K562 (cell line): ENCODE measurements around the gene ACP6. TPM values are rescaled to one million over a fixed set of nuclear protein-coding genes. Genes with fewer than 3 reads are reported as not detected.

Source experiments
- ATAC-seq: fragments of 200-7000 bp; cut with Tn5 transposase; 3 replicates; pipeline ENCODE4 v1.9.1; 2020; ENCODE audit warnings: moderate library complexity
- BruUV-seq: library from RNA; stranded (reverse); fragments of 400-500 nt; replicated peaks from 2 replicates; lab custom pipeline; 2021; lab: Mats Ljungman, UMichigan
- CTCF ChIA-PET: fragments of 300-600 bp; formaldehyde crosslinking; extraction: SDS; loops from one replicate; lab custom pipeline; 2021; ENCODE audit warnings: low intra/inter-chr PET ratio; lab: Yijun Ruan, JAX
- POLR2A ChIA-PET: fragments of 300-600, 350-650 bp; sonication (Branson Sonifier 250); formaldehyde crosslinking; extraction: SDS; loops from one replicate; lab custom pipeline; 2021; ENCODE audit warnings: antibody characterized with exemption, inconsistent platforms; lab: Yijun Ruan, JAX
- DNase-seq, 4 experiments: peaks; one replicate each; pipeline versions ENCODE4 v3.0.0 to v3.0.0-alpha.2; 2011 to 2018; ENCODE audit warnings: low spot score in 3 of 4, mixed read lengths in 3 of 4; ENCODE audit errors: extremely low read depth in 1 of 4
- FAIRE-seq: peaks from 2 replicates; lab custom pipeline; 2011; peaks lifted over from hg19 to GRCh38; lab: Jason Lieb, UNC
- H2AFZ ChIP-seq: 2 replicates; pipeline ENCODE4 v1.6.0; 2011; ENCODE audit warnings: low read depth, low read length, control low read depth, inconsistent platforms
- H3K27ac ChIP-seq: fragments of 200-600 bp; 3 replicates; pipeline ENCODE4 v1.8.0; 2011; ENCODE audit warnings: low read depth, mild to moderate bottlenecking, control low read depth, inconsistent platforms, low read length, moderate library complexity, mixed read lengths; ENCODE audit errors: extremely low read depth
- H3K27me3 ChIP-seq, 2 experiments: fragments of 300-600 bp in 1 of 2; 2 replicates in 1 of 2; 3 replicates in 1 of 2; pipeline versions ENCODE4 v1.6.0 to v1.8.0; 2011; ENCODE audit warnings: inconsistent platforms in 2 of 2, low read length in 2 of 2, mild to moderate bottlenecking in 1 of 2, mixed read lengths in 1 of 2, moderate library complexity in 1 of 2; ENCODE audit not compliant: control insufficient read depth in 2 of 2, insufficient read depth in 2 of 2
- H3K36me3 ChIP-seq: fragments of 300-600 bp; 3 replicates; pipeline ENCODE4 v1.8.0; 2011; ENCODE audit warnings: mild to moderate bottlenecking, low read length, inconsistent platforms; ENCODE audit not compliant: control insufficient read depth, insufficient read depth
- H3K4me1 ChIP-seq, 2 experiments: fragments of 200-600 bp in 1 of 2; replicated peaks in 1 of 2; 2 replicates in 1 of 2; 3 replicates in 1 of 2; pipeline versions ENCODE4 v1.5.1 to v1.8.0; 2011; ENCODE audit warnings: inconsistent platforms in 2 of 2, low read length in 2 of 2, mild to moderate bottlenecking in 1 of 2, mixed read lengths in 1 of 2, moderate library complexity in 1 of 2; ENCODE audit not compliant: control insufficient read depth in 2 of 2, insufficient read depth in 2 of 2
- H3K4me2 ChIP-seq: 2 replicates; pipeline ENCODE4 v1.6.1; 2011; ENCODE audit warnings: low read length, control low read depth, inconsistent platforms, mixed read lengths; ENCODE audit not compliant: insufficient read depth
- H3K4me3 ChIP-seq: fragments of 200-600 bp; sonication (generic), shearing (Covaris generic); 2 replicates; pipeline ENCODE4 v1.5.1; 2016; ENCODE audit warnings: control low read depth, inconsistent platforms
- H3K79me2 ChIP-seq: fragments of 200-600 bp; 3 replicates; pipeline ENCODE4 v1.8.0; 2011; ENCODE audit warnings: low read length, inconsistent platforms; ENCODE audit not compliant: control insufficient read depth, insufficient read depth
- H3K9ac ChIP-seq, 2 experiments: 2 replicates each; pipeline versions ENCODE4 v1.6.0 to v1.6.1; 2011; ENCODE audit warnings: low read depth in 2 of 2, low read length in 2 of 2, control low read depth in 1 of 2, inconsistent platforms in 1 of 2, mild to moderate bottlenecking in 1 of 2, mixed read lengths in 1 of 2; ENCODE audit not compliant: insufficient read depth in 1 of 2
- H3K9me1 ChIP-seq: one replicate; pipeline ENCODE4 v1.6.0; 2011; ENCODE audit warnings: inconsistent platforms, mild to moderate bottlenecking, low read length, moderate library complexity; ENCODE audit not compliant: control insufficient read depth, insufficient read depth
- H3K9me3 ChIP-seq: replicated peaks from 2 replicates; pipeline ENCODE4 v1.5.1; 2011; ENCODE audit warnings: low read depth, low read length, inconsistent platforms; ENCODE audit not compliant: control insufficient read depth, insufficient read depth
- H4K20me1 ChIP-seq: replicated peaks from 2 replicates; pipeline ENCODE4 v1.6.1; 2011; ENCODE audit warnings: low read length, inconsistent platforms, mixed read lengths; ENCODE audit not compliant: control insufficient read depth, insufficient read depth
- BHLHE40 ChIP-seq: IDR thresholded peaks from 2 replicates; pipeline ENCODE4 v1.6.1; 2011; ENCODE audit warnings: low read length, improper control_type of control experiment
- CEBPG ChIP-seq, 3 experiments: fragments of 200-800 bp in 1 of 3; sonication (Bioruptor generic) in 1 of 3; sonication (generic) in 1 of 3; formaldehyde crosslinking in 1 of 3; IDR thresholded peaks in 2 of 3; conservative IDR thresholded peaks in 1 of 3; 2 replicates each; pipeline versions ENCODE4 v1.6.1 to v1.8.0; 2016 to 2022; ENCODE audit warnings: missing compliant biosample characterization in 2 of 3, missing genetic modification characterization in 2 of 3, mild to moderate bottlenecking in 1 of 3, missing genetic modification reagents in 1 of 3
- EP300 ChIP-seq: IDR thresholded peaks from 2 replicates; pipeline ENCODE4 v1.6.1; 2012; ENCODE audit warnings: low read length, improper control_type of control experiment
- HINFP ChIP-seq: fragments of 450-650 bp; conservative IDR thresholded peaks from 2 replicates; pipeline ENCODE4 v1.6.1; 2016; ENCODE audit warnings: missing genetic modification characterization, low read depth, mild to moderate bottlenecking, control low read depth, missing compliant biosample characterization
- KDM4B ChIP-seq, 2 experiments: fragments of 450-650 bp in 1 of 2; sonication (generic) in 1 of 2; IDR thresholded peaks; 2 replicates each; pipeline ENCODE4 v1.6.1; 2016 to 2017; ENCODE audit warnings: borderline replicate concordance in 2 of 2, antibody characterized with exemption in 1 of 2, low read depth in 1 of 2, mild to moderate bottlenecking in 1 of 2
- NR4A1 ChIP-seq, 2 experiments: fragments of 250-450 bp in 1 of 2; fragments of 450-650 bp in 1 of 2; sonication (Bioruptor Pico) in 1 of 2; IDR thresholded peaks; 2 replicates each; pipeline versions ENCODE4 v1.4.0 to v1.6.1; 2016 to 2020; ENCODE audit warnings: mild to moderate bottlenecking in 2 of 2, missing compliant biosample characterization in 1 of 2, missing genetic modification characterization in 1 of 2, moderate library complexity in 1 of 2
- RAD21 ChIP-seq, 2 experiments: fragments of 250-450 bp in 1 of 2; fragments of 450-650 bp in 1 of 2; sonication (Bioruptor Pico) in 1 of 2; formaldehyde crosslinking in 1 of 2; IDR thresholded peaks in 1 of 2; conservative IDR thresholded peaks in 1 of 2; 2 replicates each; pipeline versions ENCODE4 v1.4.0 to v1.8.0; 2020 to 2022; ENCODE audit warnings: mild to moderate bottlenecking in 2 of 2, moderate library complexity in 1 of 2
- TAF9B ChIP-seq: fragments of 450-650 bp; IDR thresholded peaks from 2 replicates; pipeline ENCODE4 v1.6.1; 2018; ENCODE audit warnings: mild to moderate bottlenecking; ENCODE audit not compliant: partially characterized antibody
- TARDBP ChIP-seq: fragments of 450-650 bp; IDR thresholded peaks from 2 replicates; pipeline ENCODE4 v1.6.1; 2016
- WGBS: fragments of 100-300 bp; shearing (Covaris generic); methylation state at CpG from one replicate; pipeline ENCODE4 v1.1.6; 2016; ENCODE audit warnings: low coverage, mixed read lengths; ENCODE audit not compliant: insufficient coverage; ENCODE audit errors: missing lambda C conversion rate; 5-methylcytosine and 5-hydroxymethylcytosine counted together
- in situ Hi-C: fragments of 300-500 bp; cut with MboI; formaldehyde crosslinking; loops from 4 replicates; pipeline ENCODE4 v1.15.0; 2018; ENCODE audit warnings: inconsistent platforms, mixed read lengths
- intact Hi-C: fragments of 100-400 bp; cut with micrococcal nuclease; formaldehyde crosslinking; loops from 2 replicates; pipeline ENCODE4 v1.14.2; 2022
- polyA plus RNA-seq, 8 experiments: library from polyadenylated mRNA; depleted of rRNA in 4 of 8; stranded (reverse) in 5 of 8; unstranded in 3 of 8; fragments of >200 nt; fragmentation: Nextera tagmentation in 2 of 8; fragmentation: Illumina TruSeq in 1 of 8; extraction: Ambion mirVana in 2 of 8; extraction: Trizol in 1 of 8; gene quantifications; 2 replicates each; pipeline versions ENCODE4 v1.2.1 to v1.2.3, GENCODE V29; 2011 to 2014; ENCODE audit warnings: inconsistent platforms in 1 of 8, missing spikeins in 1 of 8
- total RNA-seq, 7 experiments: library from RNA; depleted of rRNA in 6 of 7; stranded (reverse); fragments of >200 nt in 6 of 7; fragmentation: Illumina TruSeq in 2 of 7; extraction: Trizol in 2 of 7; gene quantifications; 2 replicates each; pipeline versions ENCODE4 v1.2.1 to v1.2.3, GENCODE V29; 2011 to 2021; ENCODE audit warnings: low replicate concordance in 1 of 7
- TF ChIP-seq, protein P1 (sequence below): sonication (generic); formaldehyde crosslinking; IDR thresholded peaks from 2 replicates; pipeline ENCODE4 v1.8.0; 2022; ENCODE audit warnings: mild to moderate bottlenecking, missing genetic modification reagents
- TF ChIP-seq, protein P2 (sequence below): IDR thresholded peaks from 2 replicates; pipeline ENCODE4 v1.6.1; 2014; ENCODE audit warnings: antibody characterized with exemption
- TF ChIP-seq, protein P3 (sequence below): fragments of 250-450 bp; sonication (Bioruptor Pico); IDR thresholded peaks from 2 replicates; pipeline ENCODE4 v1.8.0; 2021; ENCODE audit warnings: mild to moderate bottlenecking, moderate library complexity
- TF ChIP-seq, protein P4 (sequence below): sonication (generic); formaldehyde crosslinking; IDR thresholded peaks from 2 replicates; pipeline ENCODE4 v1.8.1; 2023; ENCODE audit warnings: mild to moderate bottlenecking, missing genetic modification reagents, moderate library complexity

ACP6 gene
- total and polyA plus RNA-seq, 9 of the 15 experiments (the other 6 are each of a cell fraction or from before 2014, with no cell fraction given): 0.05 to 1.4 (median 0.49) TPM

DNA sequence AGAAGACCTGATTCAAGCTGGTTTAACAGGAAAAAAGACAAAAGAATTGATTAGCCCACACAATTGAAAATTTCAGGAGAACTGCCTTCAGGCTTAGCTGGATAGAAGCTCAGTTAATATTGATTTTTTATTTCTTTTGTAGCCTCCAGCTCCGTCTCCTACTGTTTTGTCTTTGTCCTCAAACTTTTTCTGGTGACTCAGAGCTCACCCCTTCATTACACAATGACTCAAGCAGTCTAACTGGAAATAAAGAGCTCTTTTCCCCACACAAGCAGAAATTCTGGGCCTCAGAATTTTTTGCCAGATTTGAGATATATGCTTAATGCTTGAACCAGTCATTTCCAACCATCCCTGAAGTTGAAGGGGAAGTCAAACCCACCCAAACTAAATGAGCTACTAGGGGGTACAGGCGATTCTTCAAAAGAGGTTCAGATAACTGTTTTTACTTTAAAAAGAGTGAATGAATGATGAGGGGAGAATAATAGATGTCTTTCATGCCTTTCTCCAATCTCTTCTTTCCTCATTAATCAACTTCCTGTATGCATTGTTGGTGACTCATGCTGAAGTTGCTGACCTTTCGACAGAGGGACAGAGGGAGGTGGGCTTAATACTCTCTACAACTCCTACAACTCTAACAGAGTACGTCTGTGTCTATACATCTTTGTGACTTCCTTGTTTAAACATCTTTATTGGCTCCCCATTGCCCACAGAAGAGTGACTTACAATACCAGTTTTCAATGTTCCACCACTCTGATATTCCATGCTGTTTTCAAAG lies 6.2 kb upstream of the ACP6 start:
- no peaks in the 10 kb centered on the region for H4K20me1 ChIP-seq
- no TSS peak for BruUV-seq
- H3K9ac ChIP-seq: no peak overlapping the region
- peaks cover 0 to 6% of the 10 kb centered on the region in 2 experiments; a peak in 3 of 5 replicates for H3K4me1 ChIP-seq
- H3K9me1 ChIP-seq: no peaks in the 10 kb centered on the region
- no peak for ATAC-seq
- H3K4me3 ChIP-seq: no peak overlapping the region
- CTCF ChIA-PET: no interaction called here
- WGBS: 0% methylated on average over 4 of the region's 4 CpGs
- peaks cover 0 to 4% of the 10 kb centered on the region in 2 experiments; a peak in 1 of 5 replicates for H3K27me3 ChIP-seq
- H3K79me2 ChIP-seq: no peaks in the 10 kb centered on the region
- no peak overlapping the region for H3K4me2 ChIP-seq
- in situ Hi-C loops: no loop called here
- POLR2A ChIA-PET: interaction anchor here (0.6 kb wide), 1 partner anchor 146 kb away, joined by 3 read pairs; no protein-coding TSS in a partner anchor
- intact Hi-C loops: no loop called here
- no peak for FAIRE-seq
- H3K36me3 ChIP-seq: no peaks in the 10 kb centered on the region
- DNase-seq: no peak
- no peak overlapping the region for H2AFZ ChIP-seq
- H3K9me3 ChIP-seq: no peaks in the 10 kb centered on the region; the same call in none of the 2 replicates
- no peak overlapping the region for H3K27ac ChIP-seq
- TF ChIP-seq KDM4B (IDR thresholded peaks at IDR 0.05; ENCODE audit: borderline replicate concordance in 2 of 2, low read depth in 1 of 2) (no peak), RAD21 (CRISPR knock-in tag; conservative IDR thresholded peaks at IDR 0.05 in 1 of 2, IDR thresholded peaks at IDR 0.05 in 1 of 2) (no peak), CEBPG (CRISPR knock-in tag; IDR thresholded peaks at IDR 0.05) (no peak), CEBPG (tag; conservative IDR thresholded peaks at IDR 0.05 in 1 of 2, IDR thresholded peaks at IDR 0.05 in 1 of 2) (no peak), EP300 (no peak), BHLHE40 (no peak), TARDBP (no peak), TAF9B (no peak), HINFP (tag) (no peak), NR4A1 (CRISPR knock-in tag; IDR thresholded peaks at IDR 0.05) (no peak), NR4A1 (tag; IDR thresholded peaks at IDR 0.05) (no peak)
- TF ChIP-seq, protein P1, sequence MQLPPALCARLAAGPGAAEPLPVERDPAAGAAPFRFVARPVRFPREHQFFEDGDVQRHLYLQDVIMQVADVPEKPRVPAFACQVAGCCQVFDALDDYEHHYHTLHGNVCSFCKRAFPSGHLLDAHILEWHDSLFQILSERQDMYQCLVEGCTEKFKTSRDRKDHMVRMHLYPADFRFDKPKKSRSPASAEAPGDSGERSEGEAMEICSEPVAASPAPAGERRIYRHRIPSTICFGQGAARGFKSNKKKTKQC: no peak
- TF ChIP-seq, protein P2, sequence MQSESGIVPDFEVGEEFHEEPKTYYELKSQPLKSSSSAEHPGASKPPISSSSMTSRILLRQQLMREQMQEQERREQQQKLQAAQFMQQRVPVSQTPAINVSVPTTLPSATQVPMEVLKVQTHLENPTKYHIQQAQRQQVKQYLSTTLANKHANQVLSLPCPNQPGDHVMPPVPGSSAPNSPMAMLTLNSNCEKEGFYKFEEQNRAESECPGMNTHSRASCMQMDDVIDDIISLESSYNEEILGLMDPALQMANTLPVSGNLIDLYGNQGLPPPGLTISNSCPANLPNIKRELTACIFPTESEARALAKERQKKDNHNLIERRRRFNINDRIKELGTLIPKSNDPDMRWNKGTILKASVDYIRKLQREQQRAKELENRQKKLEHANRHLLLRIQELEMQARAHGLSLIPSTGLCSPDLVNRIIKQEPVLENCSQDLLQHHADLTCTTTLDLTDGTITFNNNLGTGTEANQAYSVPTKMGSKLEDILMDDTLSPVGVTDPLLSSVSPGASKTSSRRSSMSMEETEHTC: no peak
- TF ChIP-seq, protein P3, sequence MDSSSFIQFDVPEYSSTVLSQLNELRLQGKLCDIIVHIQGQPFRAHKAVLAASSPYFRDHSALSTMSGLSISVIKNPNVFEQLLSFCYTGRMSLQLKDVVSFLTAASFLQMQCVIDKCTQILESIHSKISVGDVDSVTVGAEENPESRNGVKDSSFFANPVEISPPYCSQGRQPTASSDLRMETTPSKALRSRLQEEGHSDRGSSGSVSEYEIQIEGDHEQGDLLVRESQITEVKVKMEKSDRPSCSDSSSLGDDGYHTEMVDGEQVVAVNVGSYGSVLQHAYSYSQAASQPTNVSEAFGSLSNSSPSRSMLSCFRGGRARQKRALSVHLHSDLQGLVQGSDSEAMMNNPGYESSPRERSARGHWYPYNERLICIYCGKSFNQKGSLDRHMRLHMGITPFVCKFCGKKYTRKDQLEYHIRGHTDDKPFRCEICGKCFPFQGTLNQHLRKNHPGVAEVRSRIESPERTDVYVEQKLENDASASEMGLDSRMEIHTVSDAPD (CRISPR knock-in tag): no peak
- TF ChIP-seq, protein P4, sequence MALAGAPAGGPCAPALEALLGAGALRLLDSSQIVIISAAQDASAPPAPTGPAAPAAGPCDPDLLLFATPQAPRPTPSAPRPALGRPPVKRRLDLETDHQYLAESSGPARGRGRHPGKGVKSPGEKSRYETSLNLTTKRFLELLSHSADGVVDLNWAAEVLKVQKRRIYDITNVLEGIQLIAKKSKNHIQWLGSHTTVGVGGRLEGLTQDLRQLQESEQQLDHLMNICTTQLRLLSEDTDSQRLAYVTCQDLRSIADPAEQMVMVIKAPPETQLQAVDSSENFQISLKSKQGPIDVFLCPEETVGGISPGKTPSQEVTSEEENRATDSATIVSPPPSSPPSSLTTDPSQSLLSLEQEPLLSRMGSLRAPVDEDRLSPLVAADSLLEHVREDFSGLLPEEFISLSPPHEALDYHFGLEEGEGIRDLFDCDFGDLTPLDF: no peak
